ENCODE results near the gene ZNF350.
"Not testable (repeated sequence)": the region's sequence is repeated elsewhere in the genome, so short reads cannot be mapped to it uniquely, and the experiment has no call there.

The ZNF350 gene

DNA sequence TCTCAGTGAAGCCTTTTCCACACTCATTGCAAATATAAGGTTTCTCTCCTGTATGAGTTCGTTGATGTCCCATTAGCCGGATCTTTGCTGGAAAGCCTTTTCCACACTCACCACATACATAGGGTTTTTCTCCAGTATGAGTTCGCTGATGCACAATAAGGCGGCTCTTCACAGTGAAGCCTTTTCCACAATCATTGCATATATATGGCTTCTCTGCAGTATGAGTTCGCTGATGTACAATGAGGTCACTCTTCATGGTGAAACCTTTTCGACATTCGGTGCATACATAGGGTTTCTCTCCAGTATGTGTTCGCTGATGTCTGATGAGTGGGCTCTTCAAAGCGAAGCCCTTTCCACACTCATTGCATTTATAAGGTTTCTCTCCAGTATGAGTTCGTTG, 6.8 kb upstream of the ZNF350 start:
- no peaks in the 10 kb centered on the region for H3K4me1 ChIP-seq (ENCODE audit: low read length)
- no peak overlapping the region for H3K4me2 ChIP-seq (ENCODE audit: low read length)
- no peak overlapping the region for H3K27ac ChIP-seq (ENCODE audit: low read length)
- no peaks in the 10 kb centered on the region for H3K79me2 ChIP-seq (ENCODE audit: low read length)
- H3K27me3 ChIP-seq (ENCODE audit: low read depth, low read length), result no peaks in the 10 kb centered on the region
- H2AFZ ChIP-seq (ENCODE audit: low read depth, low read length), result no peak overlapping the region
- H3K9ac ChIP-seq (ENCODE audit: low read length), result no peak overlapping the region
- peaks cover 68% of the 10 kb centered on the region for H3K9me3 ChIP-seq (ENCODE audit: insufficient read depth, low read length)
- TF ChIP-seq, protein P1, sequence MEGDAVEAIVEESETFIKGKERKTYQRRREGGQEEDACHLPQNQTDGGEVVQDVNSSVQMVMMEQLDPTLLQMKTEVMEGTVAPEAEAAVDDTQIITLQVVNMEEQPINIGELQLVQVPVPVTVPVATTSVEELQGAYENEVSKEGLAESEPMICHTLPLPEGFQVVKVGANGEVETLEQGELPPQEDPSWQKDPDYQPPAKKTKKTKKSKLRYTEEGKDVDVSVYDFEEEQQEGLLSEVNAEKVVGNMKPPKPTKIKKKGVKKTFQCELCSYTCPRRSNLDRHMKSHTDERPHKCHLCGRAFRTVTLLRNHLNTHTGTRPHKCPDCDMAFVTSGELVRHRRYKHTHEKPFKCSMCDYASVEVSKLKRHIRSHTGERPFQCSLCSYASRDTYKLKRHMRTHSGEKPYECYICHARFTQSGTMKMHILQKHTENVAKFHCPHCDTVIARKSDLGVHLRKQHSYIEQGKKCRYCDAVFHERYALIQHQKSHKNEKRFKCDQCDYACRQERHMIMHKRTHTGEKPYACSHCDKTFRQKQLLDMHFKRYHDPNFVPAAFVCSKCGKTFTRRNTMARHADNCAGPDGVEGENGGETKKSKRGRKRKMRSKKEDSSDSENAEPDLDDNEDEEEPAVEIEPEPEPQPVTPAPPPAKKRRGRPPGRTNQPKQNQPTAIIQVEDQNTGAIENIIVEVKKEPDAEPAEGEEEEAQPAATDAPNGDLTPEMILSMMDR (IDR thresholded peaks at IDR 0.05; ENCODE audit: low read depth, low read length), result no peak
- no peak for TF ChIP-seq EZH2phosphoT487 (IDR thresholded peaks at IDR 0.05; ENCODE audit: low read depth)
- peaks cover 66% of the 10 kb centered on the region for H3K36me3 ChIP-seq (replicated peaks; ENCODE audit: low read depth, low read length)
- no peaks in the 10 kb centered on the region for H4K20me1 ChIP-seq (ENCODE audit: insufficient read depth, low read length)
- no peak overlapping the region for H3K4me3 ChIP-seq (ENCODE audit: low read length)

DNA sequence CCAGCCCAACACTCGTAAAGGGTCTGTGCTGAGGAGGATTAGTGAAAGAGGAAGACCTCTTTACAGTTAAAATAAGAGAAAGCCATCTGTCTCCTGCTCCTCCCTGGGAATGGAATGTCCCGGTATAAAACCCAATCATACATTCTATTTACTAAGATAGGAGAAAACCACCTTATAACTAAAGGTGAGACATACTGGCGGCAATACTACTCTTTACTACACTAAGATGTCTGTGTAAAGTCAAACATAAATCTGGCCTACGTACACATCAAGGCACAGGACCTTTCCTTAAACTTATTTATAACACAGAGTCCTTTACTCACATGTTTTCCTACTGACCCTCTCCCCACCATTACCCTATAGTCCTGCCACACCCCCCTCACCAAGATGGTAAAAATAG, 3.3 kb downstream of the ZNF350 start:
- Histone ChIP-seq H3K36me3 (replicated peaks; ENCODE audit: low read depth, low read length) (no peaks in the 10 kb centered on the region), H3K27ac (ENCODE audit: low read length) (no peak overlapping the region), H4K20me1 (ENCODE audit: insufficient read depth, low read length) (no peaks in the 10 kb centered on the region), H3K27me3 (ENCODE audit: low read depth, low read length) (no peaks in the 10 kb centered on the region), H3K9me3 (ENCODE audit: insufficient read depth, low read length) (peaks cover 26% of the 10 kb centered on the region), H3K9ac (ENCODE audit: low read length) (no peak overlapping the region), H3K79me2 (ENCODE audit: low read length) (no peaks in the 10 kb centered on the region), H3K4me1 (ENCODE audit: low read length) (no peaks in the 10 kb centered on the region), H2AFZ (ENCODE audit: low read depth, low read length) (no peak overlapping the region), H3K4me2 (ENCODE audit: low read length) (no peak overlapping the region), H3K4me3 (ENCODE audit: low read length) (no peak overlapping the region)
- TF ChIP-seq, protein P1 (IDR thresholded peaks at IDR 0.05; ENCODE audit: low read depth, low read length), result no peak
- TF ChIP-seq EZH2phosphoT487 (IDR thresholded peaks at IDR 0.05; ENCODE audit: low read depth), result no peak

DNA sequence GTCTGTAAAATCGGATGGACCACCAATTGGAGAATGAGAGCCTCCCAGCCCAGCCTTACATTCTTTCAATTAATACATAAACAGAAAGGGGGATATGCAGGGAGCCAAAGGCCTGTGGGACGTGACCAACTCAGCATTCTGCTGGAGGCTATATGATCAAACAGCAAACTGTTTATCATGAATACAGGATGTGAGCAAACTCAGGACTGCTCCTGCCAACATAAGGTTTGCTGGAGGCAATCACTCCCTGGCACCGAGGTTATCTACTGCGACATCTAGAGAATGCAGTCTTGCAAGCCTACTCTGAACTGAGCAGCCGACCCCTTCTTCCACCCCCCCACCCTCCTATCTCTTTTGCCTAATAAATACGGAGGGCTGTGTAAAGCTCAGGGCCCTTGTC, 5.7 kb downstream of the ZNF350 start:
- not testable (repeated sequence) for H3K36me3 ChIP-seq (replicated peaks; ENCODE audit: low read depth, low read length); H4K20me1 ChIP-seq (ENCODE audit: insufficient read depth, low read length); H3K27me3 ChIP-seq (ENCODE audit: low read depth, low read length); H3K4me1 ChIP-seq (ENCODE audit: low read length); H3K9ac ChIP-seq (ENCODE audit: low read length); H2AFZ ChIP-seq (ENCODE audit: low read depth, low read length); H3K79me2 ChIP-seq (ENCODE audit: low read length); H3K27ac ChIP-seq (ENCODE audit: low read length); H3K4me2 ChIP-seq (ENCODE audit: low read length); H3K4me3 ChIP-seq (ENCODE audit: low read length)
- H3K9me3 ChIP-seq (ENCODE audit: insufficient read depth, low read length), result peaks cover 13% of the 10 kb centered on the region

DNA sequence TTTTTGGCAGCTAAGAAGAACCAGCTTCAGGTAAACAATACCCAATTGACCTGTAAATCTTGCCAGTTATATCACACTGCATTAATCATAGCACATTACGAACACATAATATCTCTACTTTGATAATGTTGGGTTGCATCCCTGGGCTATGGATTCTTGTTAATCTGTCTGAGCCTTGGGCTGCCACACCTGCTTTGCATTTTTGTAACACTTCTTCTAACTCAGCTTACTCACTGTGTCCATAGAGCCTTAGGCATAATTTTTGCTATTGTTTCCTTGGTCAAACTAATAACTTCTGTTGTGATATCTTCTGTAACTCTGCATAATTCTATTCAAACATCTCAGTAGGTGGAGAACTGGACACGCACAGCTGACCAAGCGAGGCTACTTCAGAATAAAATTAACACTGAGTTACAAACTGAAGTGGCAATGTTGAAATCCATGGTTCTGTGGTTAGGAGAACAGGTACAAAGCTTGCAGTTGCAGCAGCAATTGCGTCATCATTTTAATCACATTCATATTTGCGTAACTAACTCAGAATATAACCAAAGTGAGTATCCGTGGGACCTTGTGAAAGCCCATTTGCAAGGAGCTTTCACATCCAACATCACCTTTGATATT, 6.4 kb downstream of the ZNF350 start:
- Histone ChIP-seq H3K27ac (ENCODE audit: low read length) (no peak overlapping the region), H3K9ac (ENCODE audit: low read length) (no peak overlapping the region), H3K4me3 (ENCODE audit: low read length) (no peak overlapping the region), H3K4me1 (ENCODE audit: low read length) (no peaks in the 10 kb centered on the region), H3K36me3 (replicated peaks; ENCODE audit: low read depth, low read length) (no peaks in the 10 kb centered on the region), H4K20me1 (ENCODE audit: insufficient read depth, low read length) (no peaks in the 10 kb centered on the region), H3K4me2 (ENCODE audit: low read length) (no peak overlapping the region), H3K79me2 (ENCODE audit: low read length) (no peaks in the 10 kb centered on the region), H3K27me3 (ENCODE audit: low read depth, low read length) (no peaks in the 10 kb centered on the region), H2AFZ (ENCODE audit: low read depth, low read length) (no peak overlapping the region), H3K9me3 (ENCODE audit: insufficient read depth, low read length) (peaks cover 13% of the 10 kb centered on the region; the same call in 1 of the 2 replicates)
- TF ChIP-seq, protein P1 (IDR thresholded peaks at IDR 0.05; ENCODE audit: low read depth, low read length), result no peak
- TF ChIP-seq EZH2phosphoT487 (IDR thresholded peaks at IDR 0.05; ENCODE audit: low read depth), result no peak
